PC-3 (cell line): Measurements from ENCODE around the gene BTBD7.

Source experiments
- EZH2 ChIP-seq: fragments of 300-600 bp; sonication (generic); IDR thresholded peaks from one replicate; pipeline ENCODE4 v1.6.1; 2017; ENCODE audit warnings: antibody characterized with exemption, mild to moderate bottlenecking, low read length; ENCODE audit not compliant: unreplicated experiment
- EZH2phosphoT487 ChIP-seq: fragments of 300-600 bp; sonication (generic); IDR thresholded peaks from 2 replicates; pipeline ENCODE4 v1.6.1; 2018; ENCODE audit warnings: mild to moderate bottlenecking, antibody characterized with exemption, low read length, borderline replicate concordance
- TF ChIP-seq, protein P1 (sequence below): fragments of 300-600 bp; sonication (generic); conservative IDR thresholded peaks from 2 replicates; pipeline ENCODE4 v1.5.1; 2017; ENCODE audit warnings: antibody characterized with exemption, low read depth, mild to moderate bottlenecking, low read length

DNA sequence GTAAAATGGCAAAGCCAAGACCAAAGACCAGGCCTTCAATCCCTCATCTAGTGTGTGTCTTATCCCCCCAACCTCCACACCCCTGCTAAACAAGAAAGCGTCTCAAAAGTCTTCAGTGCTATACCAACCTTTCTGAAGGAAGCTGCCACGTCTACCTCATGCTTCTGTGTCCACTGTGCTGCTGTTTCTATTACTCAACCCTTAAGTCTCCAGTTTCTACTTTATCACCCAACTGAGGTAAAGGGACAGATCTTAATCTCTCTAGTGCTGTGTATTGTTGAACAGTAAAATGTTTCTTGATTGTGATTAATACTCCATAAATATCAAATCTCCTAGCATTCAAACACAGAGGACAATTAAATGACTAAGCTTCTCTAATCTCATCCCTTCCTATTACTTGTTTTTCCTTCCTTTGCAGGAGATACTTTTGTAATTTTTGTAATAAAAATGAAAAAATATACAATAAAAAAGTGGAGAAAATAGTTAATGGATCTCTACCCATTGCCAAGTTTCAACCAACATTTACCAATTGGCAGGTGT is 23.3 kb downstream of the BTBD7 start:
- TF ChIP-seq EZH2: no peak
- TF ChIP-seq, protein P1, sequence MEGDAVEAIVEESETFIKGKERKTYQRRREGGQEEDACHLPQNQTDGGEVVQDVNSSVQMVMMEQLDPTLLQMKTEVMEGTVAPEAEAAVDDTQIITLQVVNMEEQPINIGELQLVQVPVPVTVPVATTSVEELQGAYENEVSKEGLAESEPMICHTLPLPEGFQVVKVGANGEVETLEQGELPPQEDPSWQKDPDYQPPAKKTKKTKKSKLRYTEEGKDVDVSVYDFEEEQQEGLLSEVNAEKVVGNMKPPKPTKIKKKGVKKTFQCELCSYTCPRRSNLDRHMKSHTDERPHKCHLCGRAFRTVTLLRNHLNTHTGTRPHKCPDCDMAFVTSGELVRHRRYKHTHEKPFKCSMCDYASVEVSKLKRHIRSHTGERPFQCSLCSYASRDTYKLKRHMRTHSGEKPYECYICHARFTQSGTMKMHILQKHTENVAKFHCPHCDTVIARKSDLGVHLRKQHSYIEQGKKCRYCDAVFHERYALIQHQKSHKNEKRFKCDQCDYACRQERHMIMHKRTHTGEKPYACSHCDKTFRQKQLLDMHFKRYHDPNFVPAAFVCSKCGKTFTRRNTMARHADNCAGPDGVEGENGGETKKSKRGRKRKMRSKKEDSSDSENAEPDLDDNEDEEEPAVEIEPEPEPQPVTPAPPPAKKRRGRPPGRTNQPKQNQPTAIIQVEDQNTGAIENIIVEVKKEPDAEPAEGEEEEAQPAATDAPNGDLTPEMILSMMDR: no peak
- TF ChIP-seq EZH2phosphoT487: no peak
